Thyroid gland (tissue), 4 donors: Measurements from ENCODE around the gene ALOXE3. TPM values are rescaled to one million over a fixed set of nuclear protein-coding genes. Genes with fewer than 3 reads are reported as not detected.

Source experiments
- DNase-seq, 2 donors: peaks; one replicate each; pipeline ENCODE4 v3.0.0-alpha.2; 2019
- H3K27ac ChIP-seq, 3 donors: fragments of 200-600 bp; sonication (generic); 1 replicate in 2 of 3; 2 replicates in 1 of 3; pipeline ENCODE4 v1.5.1; 2016 to 2019; ENCODE audit warnings: mild to moderate bottlenecking in 1 of 3, moderate library complexity in 1 of 3
- H3K27me3 ChIP-seq: fragments of 200-600 bp; sonication (generic); one replicate; pipeline ENCODE4 v1.5.1; 2019
- H3K36me3 ChIP-seq, 2 donors: fragments of 200-600 bp; sonication (generic); one replicate each; pipeline ENCODE4 v1.5.1; 2016 to 2019
- H3K4me1 ChIP-seq, 2 donors: fragments of 200-600 bp; sonication (generic); one replicate each; pipeline ENCODE4 v1.5.1; 2017 to 2019
- H3K4me3 ChIP-seq, 3 donors: fragments of 200-600 bp; sonication (generic); replicated peaks in 1 of 3; 1 replicate in 2 of 3; 2 replicates in 1 of 3; pipeline ENCODE4 v1.5.1; 2016; ENCODE audit warnings: mild to moderate bottlenecking in 1 of 3
- H3K9me3 ChIP-seq: fragments of 200-600 bp; sonication (generic); one replicate; pipeline ENCODE4 v1.5.1; 2017
- POLR2A ChIP-seq, 2 donors: fragments of 450-650 bp; IDR thresholded peaks; one replicate each; pipeline ENCODE4 v1.6.1; 2017; ENCODE audit warnings: antibody characterized with exemption in 2 of 2, mild to moderate bottlenecking in 2 of 2, moderate library complexity in 1 of 2
- whole genome bisulfite sequencing, 2 donors: methylation state at CpG; one replicate each; pipeline ENCODE4 v1.1.5; 2017; 5-methylcytosine and 5-hydroxymethylcytosine counted together
- intact Hi-C: fragments of 100-400 bp; cut with DNase I; formaldehyde crosslinking; loops from one replicate; pipeline ENCODE4 v1.15.1; 2023
- total RNA-seq, 4 donors: library from RNA; depleted of rRNA; stranded (reverse); fragments of >200 nt; gene quantifications; one replicate each; pipeline ENCODE4 v1.2.3, GENCODE V29; 2016
- TF ChIP-seq, protein P1 (sequence below), 6 experiments: fragments of 200-600 bp in 3 of 6; fragments of 450-650 bp in 3 of 6; sonication (generic) in 3 of 6; IDR thresholded peaks; one replicate each; pipeline ENCODE4 v1.5.1; 2016 to 2019; ENCODE audit warnings: antibody characterized with exemption in 6 of 6, mild to moderate bottlenecking in 2 of 6, inconsistent platforms in 1 of 6, moderate library complexity in 1 of 6

ALOXE3 gene
- total RNA-seq, 4 donors from 2014 or later = not detected

DNA sequence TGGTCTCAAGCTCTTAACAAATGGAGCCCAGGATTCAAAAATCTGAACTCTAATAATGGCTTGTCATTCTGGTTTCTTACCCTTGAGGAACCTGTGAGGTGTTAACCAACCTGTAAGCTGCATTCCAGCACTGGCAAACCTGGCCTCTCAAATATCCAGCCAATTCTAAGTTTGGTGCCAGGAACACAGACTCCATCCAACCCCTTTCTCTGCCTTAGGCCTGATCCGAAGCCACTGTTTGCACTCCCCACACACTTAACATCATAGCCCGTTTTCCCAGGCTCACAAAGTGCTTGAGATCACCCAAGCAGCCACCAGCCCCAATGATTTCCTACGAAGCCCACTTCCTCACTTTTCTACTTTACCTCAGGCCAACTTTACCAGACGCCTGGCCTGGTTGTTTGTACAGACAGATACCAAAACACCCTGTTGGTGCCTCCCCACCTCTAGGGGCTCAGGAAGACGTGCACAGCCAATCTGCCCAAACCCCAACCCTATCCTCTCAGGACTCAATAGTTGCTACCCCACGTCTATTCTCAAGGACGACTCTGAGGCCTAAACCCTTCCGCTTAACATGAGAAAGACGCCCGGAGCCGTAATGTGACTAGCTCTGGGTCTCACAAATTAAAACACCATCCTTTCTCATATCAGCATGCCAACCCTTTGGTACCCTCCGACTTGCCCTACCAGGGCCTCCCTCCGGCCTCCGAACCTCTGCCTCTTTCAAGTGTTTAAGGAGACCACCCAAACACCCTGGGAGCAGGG lies 37.1 kb upstream of the ALOXE3 start:
- intact Hi-C loops = no loop called here
- H3K27ac ChIP-seq = peak overlapping the region; percentile 98 to 100 (median 100)
- H3K4me3 ChIP-seq = peak overlapping the region; percentile 63 to 100 (median 81)
- no peaks in the 10 kb centered on the region for H3K27me3 ChIP-seq
- WGBS, 2 donors = 17 to 20% methylated on average over 14 of the region's 14 CpGs
- TF ChIP-seq, protein P1, sequence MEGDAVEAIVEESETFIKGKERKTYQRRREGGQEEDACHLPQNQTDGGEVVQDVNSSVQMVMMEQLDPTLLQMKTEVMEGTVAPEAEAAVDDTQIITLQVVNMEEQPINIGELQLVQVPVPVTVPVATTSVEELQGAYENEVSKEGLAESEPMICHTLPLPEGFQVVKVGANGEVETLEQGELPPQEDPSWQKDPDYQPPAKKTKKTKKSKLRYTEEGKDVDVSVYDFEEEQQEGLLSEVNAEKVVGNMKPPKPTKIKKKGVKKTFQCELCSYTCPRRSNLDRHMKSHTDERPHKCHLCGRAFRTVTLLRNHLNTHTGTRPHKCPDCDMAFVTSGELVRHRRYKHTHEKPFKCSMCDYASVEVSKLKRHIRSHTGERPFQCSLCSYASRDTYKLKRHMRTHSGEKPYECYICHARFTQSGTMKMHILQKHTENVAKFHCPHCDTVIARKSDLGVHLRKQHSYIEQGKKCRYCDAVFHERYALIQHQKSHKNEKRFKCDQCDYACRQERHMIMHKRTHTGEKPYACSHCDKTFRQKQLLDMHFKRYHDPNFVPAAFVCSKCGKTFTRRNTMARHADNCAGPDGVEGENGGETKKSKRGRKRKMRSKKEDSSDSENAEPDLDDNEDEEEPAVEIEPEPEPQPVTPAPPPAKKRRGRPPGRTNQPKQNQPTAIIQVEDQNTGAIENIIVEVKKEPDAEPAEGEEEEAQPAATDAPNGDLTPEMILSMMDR (IDR thresholded peaks at IDR 0.05) = no peak
- peak; percentile 39 to 92 for TF ChIP-seq POLR2A (IDR thresholded peaks at IDR 0.05)
- peaks cover 8 to 9% of the 10 kb centered on the region in 2 donors for H3K36me3 ChIP-seq
- no peaks in the 10 kb centered on the region for H3K9me3 ChIP-seq
- peaks cover 31 to 55% of the 10 kb centered on the region in 2 donors for H3K4me1 ChIP-seq
- peak; percentile 81 to 82 for DNase-seq

DNA sequence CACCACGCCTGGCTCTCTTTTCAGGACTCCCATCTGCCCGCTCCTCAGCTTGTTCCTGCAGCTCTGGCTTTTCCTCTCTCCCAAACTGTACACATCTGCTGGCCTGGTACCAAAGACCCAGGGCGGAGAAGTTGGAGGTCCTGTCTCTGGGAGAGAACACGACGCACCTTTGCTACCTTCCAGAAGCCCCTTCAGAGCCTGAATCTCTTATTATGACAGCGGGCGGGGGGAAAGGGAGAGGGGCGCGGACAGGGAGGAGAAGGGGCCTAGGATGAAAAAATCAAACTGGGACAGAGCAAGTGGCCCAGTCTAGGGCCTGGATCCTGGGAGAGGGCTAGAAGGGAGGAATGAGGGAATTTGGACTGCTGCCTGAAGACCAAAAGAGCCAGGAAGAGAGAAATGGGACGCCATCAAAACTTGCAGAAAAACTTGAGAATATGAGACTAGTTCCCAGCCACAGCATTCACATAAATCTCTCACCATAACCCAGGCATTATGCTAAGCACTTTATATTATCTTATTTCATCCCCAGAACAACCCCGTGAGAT lies 36.4 kb upstream of the ALOXE3 start:
- peaks cover 37 to 59% of the 10 kb centered on the region in 2 donors for H3K4me1 ChIP-seq
- TF ChIP-seq POLR2A (IDR thresholded peaks at IDR 0.05) = no peak
- TF ChIP-seq, protein P1 (IDR thresholded peaks at IDR 0.05) = no peak
- intact Hi-C loops = no loop called here
- 22 to 30% methylated on average over 11 of the region's 11 CpGs for WGBS, 2 donors
- peak overlapping the region; percentile 58 to 100 (median 81) for H3K4me3 ChIP-seq
- peaks cover 13 to 15% of the 10 kb centered on the region in 2 donors for H3K36me3 ChIP-seq
- H3K27me3 ChIP-seq = no peaks in the 10 kb centered on the region
- no peak for DNase-seq
- H3K9me3 ChIP-seq = no peaks in the 10 kb centered on the region
- peak overlapping the region; percentile 98 to 100 (median 100) for H3K27ac ChIP-seq

DNA sequence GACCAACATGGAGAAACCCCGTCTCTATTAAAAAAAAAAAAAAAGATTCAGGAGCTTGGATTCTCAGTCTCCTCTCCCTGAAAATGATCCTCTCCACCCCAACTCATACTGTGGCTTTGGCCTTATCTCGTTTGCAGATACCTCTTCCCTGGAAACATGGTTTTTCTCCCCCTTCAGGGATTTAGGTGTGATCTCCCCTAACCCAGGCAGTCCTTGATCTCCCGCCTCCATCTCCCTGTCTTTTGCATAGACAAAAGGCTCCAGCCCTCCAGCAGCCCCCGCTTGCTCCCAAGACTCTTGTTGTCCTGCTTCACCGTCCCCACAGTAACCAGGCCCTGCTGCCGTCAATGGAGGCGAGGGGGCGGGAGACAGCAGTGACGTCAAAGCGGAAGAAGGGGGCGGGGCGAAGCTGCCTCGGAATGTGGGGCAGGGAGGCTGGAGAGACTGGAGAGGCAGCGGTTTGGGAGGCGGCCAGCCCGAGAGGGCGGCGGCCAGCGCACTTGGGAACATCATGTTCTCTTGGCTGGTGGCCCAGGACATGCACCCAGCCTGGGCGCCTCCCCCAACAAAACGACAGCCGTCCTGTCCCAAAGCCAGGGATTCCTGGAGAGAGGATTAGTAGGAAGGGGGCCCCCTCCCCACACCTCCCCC lies 35.8 kb upstream of the ALOXE3 start:
- DNase-seq = peak; percentile 99 to 100
- peaks cover 17 to 21% of the 10 kb centered on the region in 2 donors for H3K36me3 ChIP-seq
- H3K27ac ChIP-seq = peak overlapping the region; percentile 98 to 100 (median 100)
- TF ChIP-seq, protein P1 (IDR thresholded peaks at IDR 0.05) = peak in 1 of 6 experiments; percentile 14
- peak in 1 of 2 donors; percentile 94 for TF ChIP-seq POLR2A (IDR thresholded peaks at IDR 0.05)
- H3K4me1 ChIP-seq = peaks cover 37 to 54% of the 10 kb centered on the region in 2 donors
- no peaks in the 10 kb centered on the region for H3K27me3 ChIP-seq
- no peaks in the 10 kb centered on the region for H3K9me3 ChIP-seq
- intact Hi-C loops = no loop called here
- H3K4me3 ChIP-seq = peak overlapping the region; percentile 25 to 81 (median 58)
- WGBS, 2 donors = 4 to 5% methylated on average over 21 to 22 of the region's 22 CpGs

- H3K27ac ChIP-seq = peak overlapping the region; percentile 93 to 100 (median 98)
- intact Hi-C loops = no loop called here
- no peaks in the 10 kb centered on the region for H3K27me3 ChIP-seq
- WGBS, 2 donors = 42 to 48% methylated on average over 13 of the region's 13 CpGs
- H3K36me3 ChIP-seq = peaks cover 23 to 27% of the 10 kb centered on the region in 2 donors
- TF ChIP-seq POLR2A (IDR thresholded peaks at IDR 0.05) = no peak
- TF ChIP-seq, protein P1 (IDR thresholded peaks at IDR 0.05) = no peak
- no peaks in the 10 kb centered on the region for H3K9me3 ChIP-seq
- peak in 1 of 2 donors; percentile 57 for DNase-seq
- H3K4me1 ChIP-seq = peaks cover 37 to 49% of the 10 kb centered on the region in 2 donors
- peak overlapping the region in 2 of 3 donors; percentile 25 to 81 for H3K4me3 ChIP-seq
These were observed 35.2 kb upstream of the ALOXE3 start for GRCh38 chr17:8153525-8153956.
